Astrocyte (in vitro differentiated cells and primary cell): ENCODE measurements around the gene UNG. TPM values are rescaled to one million over a fixed set of nuclear protein-coding genes. Genes with fewer than 3 reads are reported as not detected.
"Not testable (repeated sequence)": the region's sequence is repeated elsewhere in the genome, so short reads cannot be mapped to it uniquely, and the experiment has no call there.

Experiments
- DNase-seq: peaks from one replicate; pipeline ENCODE4 v3.0.0-alpha.2; 2010; ENCODE audit warnings: low read depth
- FAIRE-seq: peaks from 2 replicates; lab custom pipeline; 2011; peaks lifted over from hg19 to GRCh38; lab: Jason Lieb, UNC
- H2AFZ ChIP-seq: 2 replicates; pipeline ENCODE4 v1.6.0; 2012; ENCODE audit warnings: low read depth, low read length, inconsistent platforms
- H3K27ac ChIP-seq: 2 replicates; pipeline ENCODE4 v1.5.1; 2011; ENCODE audit warnings: low read depth, low read length, inconsistent platforms
- H3K27me3 ChIP-seq: 2 replicates; pipeline ENCODE4 v1.6.0; 2011; ENCODE audit warnings: low read length, inconsistent platforms; ENCODE audit not compliant: insufficient read depth
- H3K36me3 ChIP-seq: 2 replicates; pipeline ENCODE4 v1.5.1; 2011; ENCODE audit warnings: low read length, inconsistent platforms; ENCODE audit not compliant: insufficient read depth
- H3K4me1 ChIP-seq: 2 replicates; pipeline ENCODE4 v1.5.1; 2011; ENCODE audit warnings: low read length, inconsistent platforms; ENCODE audit not compliant: insufficient read depth
- H3K4me2 ChIP-seq: 2 replicates; pipeline ENCODE4 v1.6.0; 2012; ENCODE audit warnings: low read length, inconsistent platforms
- H3K4me3 ChIP-seq: 2 replicates; pipeline ENCODE4 v1.5.1; 2011; ENCODE audit warnings: low read depth, mild to moderate bottlenecking, low read length, inconsistent platforms; ENCODE audit not compliant: insufficient read depth
- H3K79me2 ChIP-seq: 2 replicates; pipeline ENCODE4 v1.6.0; 2012; ENCODE audit warnings: mild to moderate bottlenecking, low read length, inconsistent platforms; ENCODE audit not compliant: insufficient read depth
- H3K9ac ChIP-seq: 2 replicates; pipeline ENCODE4 v1.6.0; 2012; ENCODE audit warnings: mild to moderate bottlenecking, low read length, inconsistent platforms
- H3K9me3 ChIP-seq: 2 replicates; pipeline ENCODE4 v1.5.1; 2012; ENCODE audit warnings: low read depth, mild to moderate bottlenecking, low read length, inconsistent platforms; ENCODE audit not compliant: insufficient read depth
- H4K20me1 ChIP-seq: 2 replicates; pipeline ENCODE4 v1.6.0; 2012; ENCODE audit warnings: low read length, inconsistent platforms; ENCODE audit not compliant: insufficient read depth
- H3K27ac Mint-ChIP-seq: one replicate; pipeline ENCODE4 v1.8.0; 2021; ENCODE audit warnings: mild to moderate bottlenecking, mixed read lengths; ENCODE audit not compliant: unreplicated experiment
- H3K27me3 Mint-ChIP-seq: one replicate; pipeline ENCODE4 v1.8.0; 2021; ENCODE audit warnings: low read depth, mixed read lengths; ENCODE audit not compliant: unreplicated experiment
- H3K36me3 Mint-ChIP-seq: one replicate; pipeline ENCODE4 v1.8.0; 2021; ENCODE audit warnings: low read depth, mixed read lengths; ENCODE audit not compliant: unreplicated experiment
- H3K4me1 Mint-ChIP-seq: one replicate; pipeline ENCODE4 v1.8.0; 2021; ENCODE audit warnings: low read depth, mixed read lengths; ENCODE audit not compliant: unreplicated experiment
- H3K4me3 Mint-ChIP-seq: one replicate; pipeline ENCODE4 v1.8.0; 2021; ENCODE audit warnings: mild to moderate bottlenecking, moderate library complexity, mixed read lengths; ENCODE audit not compliant: unreplicated experiment
- H3K9me3 Mint-ChIP-seq: one replicate; pipeline ENCODE4 v1.8.0; 2021; ENCODE audit warnings: mild to moderate bottlenecking, mixed read lengths; ENCODE audit not compliant: unreplicated experiment
- EZH2 ChIP-seq: IDR thresholded peaks from 2 replicates; pipeline ENCODE4 v1.6.1; 2012; ENCODE audit warnings: mild to moderate bottlenecking, low read length, inconsistent platforms; ENCODE audit not compliant: insufficient read depth
- total RNA-seq: library from RNA; stranded (reverse); gene quantifications from 2 replicates; pipeline ENCODE4 v1.2.1, GENCODE V29; 2021
- TF ChIP-seq, protein P1 (sequence below): IDR thresholded peaks from 2 replicates; pipeline ENCODE4 v1.5.1; 2011; ENCODE audit warnings: low read depth, mild to moderate bottlenecking, inconsistent platforms, low read length, moderate library complexity; ENCODE audit not compliant: insufficient read depth

UNG gene
- total RNA-seq, 1 donor from 2014 or later: 21.9 TPM

GRCh38 chr12:109139791-109140190 is 42.4 kb downstream of the UNG start:
- H2AFZ ChIP-seq: no peak overlapping the region
- FAIRE-seq: no peak
- H3K4me1 Mint-ChIP-seq: no peaks in the 10 kb centered on the region
- H3K27ac Mint-ChIP-seq: no peak overlapping the region
- H3K9ac ChIP-seq: no peak overlapping the region
- no peaks in the 10 kb centered on the region for H3K27me3 ChIP-seq
- no peak overlapping the region for H3K4me2 ChIP-seq
- H3K4me3 ChIP-seq: no peak overlapping the region
- H3K9me3 ChIP-seq: no peaks in the 10 kb centered on the region
- H3K36me3 ChIP-seq: no peaks in the 10 kb centered on the region
- H3K4me1 ChIP-seq: no peaks in the 10 kb centered on the region
- H3K9me3 Mint-ChIP-seq: peaks cover 5% of the 10 kb centered on the region
- DNase-seq: no peak
- TF ChIP-seq, protein P1, sequence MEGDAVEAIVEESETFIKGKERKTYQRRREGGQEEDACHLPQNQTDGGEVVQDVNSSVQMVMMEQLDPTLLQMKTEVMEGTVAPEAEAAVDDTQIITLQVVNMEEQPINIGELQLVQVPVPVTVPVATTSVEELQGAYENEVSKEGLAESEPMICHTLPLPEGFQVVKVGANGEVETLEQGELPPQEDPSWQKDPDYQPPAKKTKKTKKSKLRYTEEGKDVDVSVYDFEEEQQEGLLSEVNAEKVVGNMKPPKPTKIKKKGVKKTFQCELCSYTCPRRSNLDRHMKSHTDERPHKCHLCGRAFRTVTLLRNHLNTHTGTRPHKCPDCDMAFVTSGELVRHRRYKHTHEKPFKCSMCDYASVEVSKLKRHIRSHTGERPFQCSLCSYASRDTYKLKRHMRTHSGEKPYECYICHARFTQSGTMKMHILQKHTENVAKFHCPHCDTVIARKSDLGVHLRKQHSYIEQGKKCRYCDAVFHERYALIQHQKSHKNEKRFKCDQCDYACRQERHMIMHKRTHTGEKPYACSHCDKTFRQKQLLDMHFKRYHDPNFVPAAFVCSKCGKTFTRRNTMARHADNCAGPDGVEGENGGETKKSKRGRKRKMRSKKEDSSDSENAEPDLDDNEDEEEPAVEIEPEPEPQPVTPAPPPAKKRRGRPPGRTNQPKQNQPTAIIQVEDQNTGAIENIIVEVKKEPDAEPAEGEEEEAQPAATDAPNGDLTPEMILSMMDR: no peak
- no peak for TF ChIP-seq EZH2
- H3K27me3 Mint-ChIP-seq: peaks cover 16% of the 10 kb centered on the region
- no peaks in the 10 kb centered on the region for H3K36me3 Mint-ChIP-seq
- H3K27ac ChIP-seq: no peak overlapping the region
- no peaks in the 10 kb centered on the region for H3K79me2 ChIP-seq
- H4K20me1 ChIP-seq: no peaks in the 10 kb centered on the region
- H3K4me3 Mint-ChIP-seq: no peak overlapping the region

GRCh38 chr12:109140560-109140959 is 43.2 kb downstream of the UNG start:
- Histone ChIP-seq H3K27me3 (no peaks in the 10 kb centered on the region), H3K4me1 (no peaks in the 10 kb centered on the region), H3K9ac (no peak overlapping the region), H3K27ac (no peak overlapping the region), H3K79me2 (no peaks in the 10 kb centered on the region), H4K20me1 (no peaks in the 10 kb centered on the region), H3K36me3 (no peaks in the 10 kb centered on the region), H3K9me3 (no peaks in the 10 kb centered on the region), H3K4me3 (no peak overlapping the region), H3K4me2 (no peak overlapping the region), H2AFZ (no peak overlapping the region)
- Mint-ChIP-seq H3K9me3 (peaks cover 4% of the 10 kb centered on the region), H3K27ac (no peak overlapping the region), H3K4me3 (no peak overlapping the region), H3K36me3 (no peaks in the 10 kb centered on the region), H3K4me1 (no peaks in the 10 kb centered on the region), H3K27me3 (peaks cover 16% of the 10 kb centered on the region)
- FAIRE-seq (no peak), DNase-seq (no peak)
- TF ChIP-seq, protein P1: no peak
- TF ChIP-seq EZH2: no peak

DNA sequence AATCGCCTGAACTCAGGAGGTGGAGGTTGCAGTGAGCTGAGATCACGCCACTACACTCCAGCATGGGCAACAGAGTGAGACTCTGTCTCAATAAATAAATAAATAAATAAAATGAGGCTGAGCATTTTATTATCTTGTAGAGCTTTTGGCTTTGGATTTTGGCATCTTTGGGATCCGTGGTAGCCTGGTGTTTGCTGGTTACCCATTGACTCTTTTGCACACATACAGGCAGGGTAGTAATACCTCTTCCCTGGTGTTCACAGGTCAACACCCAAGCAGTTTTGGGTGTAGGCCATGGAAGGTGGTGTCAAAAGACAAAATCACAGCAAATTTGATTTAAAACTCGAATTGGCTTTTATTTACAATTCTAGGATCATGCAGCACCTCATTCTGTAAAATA is 46.8 kb downstream of the UNG start:
- Mint-ChIP-seq H3K4me3 (no peak overlapping the region), H3K9me3 (no peaks in the 10 kb centered on the region), H3K36me3 (no peaks in the 10 kb centered on the region), H3K4me1 (no peaks in the 10 kb centered on the region), H3K27me3 (peaks cover 14% of the 10 kb centered on the region), H3K27ac (no peak overlapping the region)
- no peaks in the 10 kb centered on the region for H3K4me1 ChIP-seq
- FAIRE-seq (no peak), DNase-seq (no peak)
- no peaks in the 10 kb centered on the region for H3K36me3 ChIP-seq
- no peak overlapping the region for H2AFZ ChIP-seq
- no peak overlapping the region for H3K27ac ChIP-seq
- no peaks in the 10 kb centered on the region for H3K9me3 ChIP-seq
- TF ChIP-seq, protein P1: no peak
- TF ChIP-seq EZH2: no peak
- H3K27me3 ChIP-seq: no peaks in the 10 kb centered on the region
- H3K79me2 ChIP-seq: no peaks in the 10 kb centered on the region
- no peak overlapping the region for H3K4me2 ChIP-seq
- no peaks in the 10 kb centered on the region for H4K20me1 ChIP-seq
- H3K4me3 ChIP-seq: no peak overlapping the region
- no peak overlapping the region for H3K9ac ChIP-seq

- FAIRE-seq, H3K4me1 ChIP-seq, H3K4me2 ChIP-seq, H3K4me1 Mint-ChIP-seq, H3K36me3 Mint-ChIP-seq, H4K20me1 ChIP-seq, H3K27ac ChIP-seq, H3K27ac Mint-ChIP-seq, H3K4me3 Mint-ChIP-seq, H3K79me2 ChIP-seq, H3K36me3 ChIP-seq, H3K9me3 Mint-ChIP-seq, DNase-seq, H2AFZ ChIP-seq, H3K9me3 ChIP-seq, H3K9ac ChIP-seq, H3K4me3 ChIP-seq, H3K27me3 ChIP-seq: not testable (repeated sequence)
- H3K27me3 Mint-ChIP-seq: peaks cover 17% of the 10 kb centered on the region
Measured at GRCh38 chr12:109147126-109147525, 49.7 kb downstream of the UNG start.
